ENCODE results near the gene PTPRG.
A peak's percentile ranks its signal among the peaks of the same experiment; 100 is the strongest.

PTPRG gene

GRCh38 chr3:62323241-62323640, 761.9 kb downstream of the PTPRG start:
- TF ChIP-seq CTCF (conservative IDR thresholded peaks at IDR 0.05) (no peak), ZFX (IDR thresholded peaks at IDR 0.05) (no peak)
- no peak overlapping the region for H3K27ac ChIP-seq

GRCh38 chr3:62325896-62326295, 764.5 kb downstream of the PTPRG start:
- TF ChIP-seq CTCF (conservative IDR thresholded peaks at IDR 0.05) (no peak), ZFX (IDR thresholded peaks at IDR 0.05) (no peak)

GRCh38 chr3:62329971-62330370, 768.6 kb downstream of the PTPRG start:
- TF ChIP-seq ZFX (IDR thresholded peaks at IDR 0.05) = no peak
- TF ChIP-seq CTCF (conservative IDR thresholded peaks at IDR 0.05) = no peak

More at GRCh38 chr3:62325896-62326295, 764.5 kb downstream of the PTPRG start:
- H3K27ac ChIP-seq = no peak overlapping the region

GRCh38 chr3:62332017-62332416, 770.6 kb downstream of the PTPRG start:
- TF ChIP-seq ZFX (IDR thresholded peaks at IDR 0.05) (no peak), CTCF (conservative IDR thresholded peaks at IDR 0.05) (no peak)
- H3K27ac ChIP-seq = no peak overlapping the region

More at GRCh38 chr3:62329971-62330370, 768.6 kb downstream of the PTPRG start:
- no peak overlapping the region for H3K27ac ChIP-seq

- TF ChIP-seq CTCF (conservative IDR thresholded peaks at IDR 0.05) = peak; percentile 73
- TF ChIP-seq ZFX (IDR thresholded peaks at IDR 0.05) = no peak
- H3K27ac ChIP-seq = no peak overlapping the region
These were observed 771.5 kb downstream of the PTPRG start for GRCh38 chr3:62332835-62333244.

GRCh38 chr3:62335196-62335595, 773.8 kb downstream of the PTPRG start:
- no peak overlapping the region for H3K27ac ChIP-seq
- no peak for TF ChIP-seq ZFX (IDR thresholded peaks at IDR 0.05)
- no peak for TF ChIP-seq CTCF (conservative IDR thresholded peaks at IDR 0.05)

GRCh38 chr3:62343755-62344154, 782.4 kb downstream of the PTPRG start:
- H3K27ac ChIP-seq = no peak overlapping the region
- TF ChIP-seq ZFX (IDR thresholded peaks at IDR 0.05) = no peak
- no peak for TF ChIP-seq CTCF (conservative IDR thresholded peaks at IDR 0.05)
